HUES64 (cell line): ENCODE results near the gene KDM2B.

ENCODE experiments used
- H3K27ac ChIP-seq: 2 replicates; pipeline ENCODE4 v1.7.0; 2013; ENCODE audit warnings: low read depth, low read length, inconsistent platforms
- H3K27me3 ChIP-seq: 2 replicates; pipeline ENCODE4 v1.6.1; 2013; ENCODE audit warnings: mild to moderate bottlenecking, low read length; ENCODE audit not compliant: insufficient read depth
- H3K36me3 ChIP-seq: 2 replicates; pipeline ENCODE4 v1.6.1; 2013; ENCODE audit warnings: mild to moderate bottlenecking, low read length; ENCODE audit not compliant: insufficient read depth
- H3K4me1 ChIP-seq: 2 replicates; pipeline ENCODE4 v1.6.1; 2013; ENCODE audit warnings: mild to moderate bottlenecking, low read length, moderate library complexity; ENCODE audit not compliant: insufficient read depth
- H3K4me3 ChIP-seq: 2 replicates; pipeline ENCODE4 v1.5.1; 2013; ENCODE audit warnings: mild to moderate bottlenecking, low read length, moderate library complexity
- H3K9ac ChIP-seq: 2 replicates; pipeline ENCODE4 v1.6.1; 2013; ENCODE audit warnings: mild to moderate bottlenecking, low read depth, low read length
- H3K9me3 ChIP-seq: 2 replicates; pipeline ENCODE4 v1.6.1; 2013; ENCODE audit warnings: low read depth, low read length; ENCODE audit not compliant: insufficient read depth
- WGBS: fragments of 150-250, 120-280 bp; methylation state at CpG from one replicate; pipeline ENCODE4 v1.1.7; 2013; ENCODE audit warnings: missing lambda C conversion rate; 5-methylcytosine and 5-hydroxymethylcytosine counted together

Gene KDM2B

GRCh38 chr12:121523741-121524140, 57.1 kb downstream of the KDM2B start:
- Histone ChIP-seq H3K27ac (no peak overlapping the region), H3K4me3 (no peak overlapping the region)
- 92% methylated on average over 16 of the region's 16 CpGs for WGBS

GRCh38 chr12:121522971-121523370, 57.9 kb downstream of the KDM2B start:
- Histone ChIP-seq H3K27me3 (no peaks in the 10 kb centered on the region), H3K27ac (no peak overlapping the region), H3K9ac (no peak overlapping the region), H3K4me1 (no peaks in the 10 kb centered on the region), H3K36me3 (peaks cover 75% of the 10 kb centered on the region), H3K9me3 (no peaks in the 10 kb centered on the region), H3K4me3 (no peak overlapping the region)
- 95% methylated on average over 11 of the region's 11 CpGs for WGBS

More at GRCh38 chr12:121523741-121524140, 57.1 kb downstream of the KDM2B start:
- no peaks in the 10 kb centered on the region for H3K27me3 ChIP-seq
- H3K9ac ChIP-seq: no peak overlapping the region
- peaks cover 71% of the 10 kb centered on the region for H3K36me3 ChIP-seq
- H3K9me3 ChIP-seq: no peaks in the 10 kb centered on the region
- no peaks in the 10 kb centered on the region for H3K4me1 ChIP-seq

- Histone ChIP-seq H3K4me1 (no peaks in the 10 kb centered on the region), H3K36me3 (peaks cover 85% of the 10 kb centered on the region), H3K9me3 (peaks cover under 1% of the 10 kb centered on the region; the same call in 1 of the 2 replicates), H3K9ac (no peak overlapping the region), H3K4me3 (no peak overlapping the region), H3K27me3 (no peaks in the 10 kb centered on the region), H3K27ac (no peak overlapping the region)
- 91% methylated on average over 19 of the region's 20 CpGs for WGBS
These were observed 60.2 kb downstream of the KDM2B start for GRCh38 chr12:121520586-121521086.

GRCh38 chr12:121520119-121520518, 60.7 kb downstream of the KDM2B start:
- no peaks in the 10 kb centered on the region for H3K4me1 ChIP-seq
- WGBS: 95% methylated on average over 13 of the region's 13 CpGs
- no peak overlapping the region for H3K4me3 ChIP-seq
- no peak overlapping the region for H3K27ac ChIP-seq
- H3K9ac ChIP-seq: no peak overlapping the region
- peaks cover 82% of the 10 kb centered on the region for H3K36me3 ChIP-seq
- peaks cover 2% of the 10 kb centered on the region; the same call in 1 of the 2 replicates for H3K9me3 ChIP-seq
- no peaks in the 10 kb centered on the region for H3K27me3 ChIP-seq

- Histone ChIP-seq H3K27ac (no peak overlapping the region), H3K9me3 (peaks cover 2% of the 10 kb centered on the region; the same call in 1 of the 2 replicates), H3K4me3 (no peak overlapping the region), H3K36me3 (peaks cover 76% of the 10 kb centered on the region), H3K4me1 (no peaks in the 10 kb centered on the region), H3K27me3 (no peaks in the 10 kb centered on the region), H3K9ac (no peak overlapping the region)
These were observed 61.6 kb downstream of the KDM2B start for GRCh38 chr12:121519227-121519626.

- H3K36me3 ChIP-seq: peaks cover 71% of the 10 kb centered on the region
- H3K27me3 ChIP-seq: no peaks in the 10 kb centered on the region
- no peak overlapping the region for H3K4me3 ChIP-seq
- peaks cover 2% of the 10 kb centered on the region; the same call in 1 of the 2 replicates for H3K9me3 ChIP-seq
- no peaks in the 10 kb centered on the region for H3K4me1 ChIP-seq
- H3K9ac ChIP-seq: no peak overlapping the region
- WGBS: 90% methylated on average over 10 of the region's 10 CpGs
- 0 out of 2 replicates have a peak overlapping the region, but pooled peaks have one; percentile 18 for H3K27ac ChIP-seq
These were observed 62.2 kb downstream of the KDM2B start for GRCh38 chr12:121518656-121519055.

GRCh38 chr12:121516437-121517011, 64.3 kb downstream of the KDM2B start:
- Histone ChIP-seq H3K9me3 (peaks cover 2% of the 10 kb centered on the region; the same call in 1 of the 2 replicates), H3K9ac (no peak overlapping the region), H3K4me1 (no peaks in the 10 kb centered on the region), H3K36me3 (peaks cover 77% of the 10 kb centered on the region), H3K27me3 (no peaks in the 10 kb centered on the region), H3K27ac (peak overlapping the region; percentile 51; the same call in 1 of the 2 replicates), H3K4me3 (no peak overlapping the region)
- WGBS: 75% methylated on average over 10 of the region's 10 CpGs

GRCh38 chr12:121515615-121516014, 65.2 kb downstream of the KDM2B start:
- 85% methylated on average over 7 of the region's 7 CpGs for WGBS
- Histone ChIP-seq H3K4me3 (no peak overlapping the region), H3K27me3 (no peaks in the 10 kb centered on the region), H3K9me3 (peaks cover 2% of the 10 kb centered on the region; the same call in 1 of the 2 replicates), H3K4me1 (no peaks in the 10 kb centered on the region), H3K27ac (peak overlapping the region; percentile 37; the same call in 1 of the 2 replicates), H3K9ac (no peak overlapping the region), H3K36me3 (peaks cover 77% of the 10 kb centered on the region)

GRCh38 chr12:121514184-121514742, 66.6 kb downstream of the KDM2B start:
- H3K27me3 ChIP-seq: no peaks in the 10 kb centered on the region
- H3K36me3 ChIP-seq: peaks cover 78% of the 10 kb centered on the region
- peaks cover 2% of the 10 kb centered on the region; the same call in 1 of the 2 replicates for H3K9me3 ChIP-seq
- H3K4me1 ChIP-seq: no peaks in the 10 kb centered on the region
- no peak overlapping the region for H3K27ac ChIP-seq
- H3K9ac ChIP-seq: no peak overlapping the region
- WGBS: 86% methylated on average over 16 of the region's 16 CpGs
- no peak overlapping the region for H3K4me3 ChIP-seq

GRCh38 chr12:121513464-121514183, 67.2 kb downstream of the KDM2B start:
- Histone ChIP-seq H3K9me3 (peaks cover 2% of the 10 kb centered on the region; the same call in 1 of the 2 replicates), H3K9ac (no peak overlapping the region), H3K4me1 (no peaks in the 10 kb centered on the region), H3K27ac (no peak overlapping the region), H3K27me3 (no peaks in the 10 kb centered on the region), H3K36me3 (peaks cover 78% of the 10 kb centered on the region), H3K4me3 (no peak overlapping the region)
- 81% methylated on average over 17 of the region's 17 CpGs for WGBS

- Histone ChIP-seq H3K36me3 (peaks cover 81% of the 10 kb centered on the region), H3K27ac (no peak overlapping the region), H3K9me3 (peaks cover 2% of the 10 kb centered on the region; the same call in 1 of the 2 replicates), H3K27me3 (no peaks in the 10 kb centered on the region), H3K4me1 (no peaks in the 10 kb centered on the region), H3K9ac (no peak overlapping the region), H3K4me3 (no peak overlapping the region)
- WGBS: 95% methylated on average over 12 of the region's 12 CpGs
These were observed 68.3 kb downstream of the KDM2B start for GRCh38 chr12:121512561-121512960.
